GM18867 (cell line): ENCODE measurements around the gene LNP1.
"Not testable (repeated sequence)": the region's sequence is repeated elsewhere in the genome, so short reads cannot be mapped to it uniquely, and the experiment has no call there.

Source experiments
- ATAC-seq: cut with Tn5 transposase; IDR thresholded peaks from one replicate; pipeline ENCODE4 v1.9.1; 2021; ENCODE audit warnings: mild to moderate bottlenecking, moderate library complexity; ENCODE audit not compliant: unreplicated experiment

The LNP1 gene, protein sequence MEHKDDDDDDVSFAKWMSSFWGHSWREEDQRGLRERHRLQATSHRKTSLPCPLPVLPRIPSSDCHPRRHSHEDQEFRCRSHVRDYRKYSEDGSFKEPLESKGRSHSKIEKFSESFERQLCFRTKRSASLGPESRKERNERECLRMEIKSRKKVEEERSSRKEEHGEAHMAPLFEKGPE

DNA sequence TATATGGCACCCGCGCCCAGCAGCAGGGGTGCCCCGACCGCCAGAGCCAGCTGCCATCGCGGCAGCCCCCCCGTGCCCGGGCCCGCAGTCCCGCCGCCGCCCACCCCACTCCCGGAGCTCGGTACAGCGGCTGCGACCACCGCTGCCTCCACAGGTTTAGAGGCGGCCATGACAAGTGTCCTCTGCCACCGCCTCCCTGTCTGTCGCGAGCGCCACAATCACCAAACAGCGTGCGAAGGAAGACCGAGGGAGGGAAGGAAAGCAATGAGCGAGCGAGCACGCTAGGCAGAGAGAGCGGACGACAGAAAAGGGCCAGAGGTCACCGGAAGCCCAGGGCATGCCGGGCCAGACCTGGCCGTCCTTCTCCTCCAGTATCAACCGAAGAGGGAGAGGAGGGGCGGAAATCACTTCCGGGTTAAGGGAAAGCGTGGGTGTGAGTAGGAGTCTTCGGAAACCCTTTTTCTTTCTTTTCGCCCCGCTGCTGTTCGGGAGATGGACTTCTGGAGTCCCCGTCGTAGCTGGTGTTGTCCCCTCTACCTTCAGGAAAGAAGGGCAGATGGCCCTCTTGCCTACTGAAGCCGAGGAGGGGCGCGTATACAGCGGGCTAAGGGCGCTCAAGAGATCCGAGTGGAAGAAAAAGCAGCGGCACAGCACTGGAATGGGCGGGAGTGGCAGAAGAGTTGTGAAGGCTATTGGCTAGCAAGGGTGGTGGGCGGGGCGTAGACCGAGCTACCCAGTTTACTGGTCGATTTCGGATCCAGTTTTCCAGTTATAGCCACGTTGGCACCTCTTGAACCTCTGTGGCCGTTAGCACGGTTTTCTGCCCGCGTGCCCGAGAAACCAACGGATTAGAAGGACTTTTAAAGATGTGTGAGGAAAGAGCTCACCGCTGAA, at the start of gene LNP1, which contains the start of gene TOMM70:
LNP1 (plus strand) TSS at position 760 of the 894 bp plus-strand sequence. CDS start 28,191 bp downstream, outside the sequence.
TOMM70 (minus strand) TSS at position 310 of the 894 bp plus-strand sequence; CDS start at position 170, 140 bp downstream.
- ATAC-seq, result peak; percentile 91

DNA sequence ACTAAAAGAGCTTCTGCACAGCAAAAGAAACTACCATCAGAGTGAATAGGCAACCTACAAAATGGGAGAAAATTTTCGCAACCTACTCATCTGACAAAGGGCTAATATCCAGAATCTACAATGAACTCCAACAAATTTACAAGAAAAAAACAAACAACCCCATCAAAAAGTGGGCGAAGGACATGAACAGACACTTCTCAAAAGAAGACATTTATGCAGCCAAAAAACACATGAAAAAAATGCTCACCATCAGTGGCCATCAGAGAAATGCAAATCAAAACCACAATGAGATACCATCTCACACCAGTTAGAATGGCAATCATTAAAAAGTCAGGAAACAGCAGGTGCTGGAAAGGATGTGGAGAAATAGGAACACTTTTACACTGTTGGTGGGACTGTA, 49.6 kb upstream of the LNP1 start:
- ATAC-seq, result not testable (repeated sequence)

DNA sequence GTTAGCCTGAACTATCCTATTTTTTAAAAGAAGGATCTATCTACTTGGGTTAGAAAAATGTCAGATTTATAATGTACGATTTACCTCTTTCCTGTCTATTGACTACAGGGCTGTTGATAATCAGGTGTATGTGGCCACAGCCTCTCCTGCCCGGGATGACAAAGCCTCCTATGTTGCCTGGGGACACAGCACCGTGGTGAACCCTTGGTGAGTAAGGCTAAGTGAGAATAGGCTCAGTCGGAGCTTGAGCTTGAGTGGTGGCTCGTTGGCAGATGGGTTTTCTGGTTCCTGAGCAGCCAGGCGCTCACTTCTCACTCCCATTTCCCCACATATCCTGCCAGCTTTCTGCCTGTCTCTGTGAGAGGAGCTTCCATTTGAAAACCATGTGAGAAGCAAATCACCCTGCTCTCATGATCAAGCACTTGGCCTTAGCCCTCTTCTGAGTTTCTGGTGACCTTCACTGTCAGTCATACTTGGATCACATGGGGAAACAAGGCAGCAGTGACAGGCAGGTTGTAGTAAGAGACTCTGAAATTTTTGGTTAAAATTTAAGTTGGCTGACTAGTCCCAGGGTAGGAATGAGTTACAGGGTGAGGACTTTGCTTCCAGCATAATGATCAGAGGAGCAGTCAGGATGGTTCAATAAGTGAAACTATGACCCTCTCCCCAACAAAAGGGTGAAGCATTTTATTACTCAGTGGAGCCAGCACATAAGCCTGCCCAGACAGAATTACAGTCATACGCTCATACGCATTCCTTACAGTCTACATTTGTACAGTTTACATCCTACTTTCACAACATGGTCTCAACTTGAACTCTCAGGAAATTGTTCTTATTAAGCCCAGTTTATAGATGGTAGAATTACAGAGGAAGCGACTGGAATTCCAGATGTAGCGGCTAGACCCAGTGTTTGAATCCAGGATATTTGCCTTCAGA, 48.8 kb upstream of the LNP1 start:
- no peak for ATAC-seq

DNA sequence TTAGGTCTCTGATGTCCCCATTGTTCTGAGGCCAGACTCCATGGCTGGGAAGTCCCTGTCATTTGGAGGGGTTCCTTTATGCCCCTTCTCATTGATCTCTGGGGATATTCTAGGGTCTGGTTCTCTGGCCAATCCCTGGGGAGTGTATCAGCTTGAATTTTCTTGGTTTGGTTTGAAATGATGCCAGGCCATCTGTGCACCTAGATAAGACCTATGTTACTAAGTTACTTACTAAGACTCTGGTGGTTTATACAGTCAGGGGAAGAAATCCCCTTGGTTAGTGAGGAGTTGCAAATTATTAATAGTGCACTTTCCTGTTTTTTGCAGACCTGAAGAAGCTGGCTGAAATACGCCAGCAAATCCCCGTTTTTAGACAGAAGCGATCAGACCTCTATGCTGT, 46.5 kb upstream of the LNP1 start:
- ATAC-seq, result no peak

DNA sequence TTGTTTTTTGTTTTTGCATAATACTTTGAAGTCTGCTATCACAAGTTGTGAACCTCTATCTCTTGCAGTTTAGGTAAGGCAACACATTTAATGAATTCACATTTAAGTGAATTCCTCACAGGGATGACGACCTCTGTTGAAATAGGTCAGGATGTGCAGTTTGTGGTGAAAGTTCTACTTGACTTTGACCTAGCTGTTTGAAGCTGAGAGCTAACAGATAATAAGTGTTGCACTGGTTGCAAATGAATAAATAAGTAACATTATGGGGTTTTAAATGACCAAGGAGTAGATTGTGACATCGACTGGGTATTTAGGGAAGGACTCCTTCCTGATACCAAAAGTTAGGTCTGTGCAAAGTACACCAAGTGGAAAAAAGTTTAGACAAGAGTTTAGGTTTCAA, 42.9 kb upstream of the LNP1 start:
- no peak for ATAC-seq

DNA sequence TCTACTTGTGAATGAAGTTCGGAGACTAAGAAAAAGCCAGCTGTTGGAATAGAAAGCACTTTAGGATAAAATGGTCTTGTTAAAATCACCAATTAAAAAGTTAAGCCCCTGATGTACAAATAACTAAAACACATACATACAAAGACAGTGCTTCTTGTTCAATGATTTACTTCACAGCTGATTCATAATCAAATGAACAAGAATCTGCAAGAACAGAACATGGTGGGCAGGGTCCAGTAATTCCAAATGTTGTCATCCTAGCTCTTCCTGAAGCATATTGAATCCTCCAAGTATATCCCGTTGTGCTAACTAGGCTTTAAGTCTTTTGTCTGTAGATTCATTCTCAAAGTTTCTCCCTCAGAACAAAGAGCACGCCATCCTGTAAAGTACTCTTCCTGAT, 42.3 kb upstream of the LNP1 start:
- no peak for ATAC-seq

DNA sequence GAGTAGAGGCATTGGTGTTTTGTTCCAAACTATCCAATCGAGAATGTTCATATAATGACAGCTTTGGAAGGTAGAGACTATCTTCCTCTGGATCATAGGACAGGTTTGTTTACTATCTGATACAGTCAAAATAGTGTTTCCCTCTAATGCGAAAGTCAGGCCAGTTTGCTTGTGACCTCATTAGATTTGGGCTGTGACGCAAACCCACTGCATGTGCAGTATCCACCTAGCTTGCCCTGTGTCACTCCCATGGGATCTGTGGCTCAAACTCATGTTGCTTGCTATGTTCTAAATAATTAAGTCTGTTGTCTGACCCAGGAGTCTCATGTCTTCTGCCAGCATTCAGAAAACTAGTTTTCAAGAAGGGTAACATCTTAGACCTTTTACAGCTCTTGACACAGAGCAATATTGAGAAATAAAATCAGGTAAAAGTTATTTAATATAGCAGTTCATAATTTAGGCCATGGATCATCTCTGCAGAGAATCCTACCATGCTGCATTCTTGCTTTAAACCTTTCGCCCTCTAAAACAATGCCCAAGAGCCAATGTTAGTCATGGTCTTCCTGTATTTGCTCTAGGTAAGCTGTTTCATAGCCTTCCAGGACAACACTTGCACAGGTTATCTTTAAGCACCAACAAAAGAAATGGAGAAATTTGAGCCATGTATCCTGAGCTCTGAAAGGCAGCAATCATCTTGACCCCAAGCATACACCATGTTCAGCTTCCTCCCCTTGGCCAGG, 40.4 kb upstream of the LNP1 start:
- no peak for ATAC-seq

DNA sequence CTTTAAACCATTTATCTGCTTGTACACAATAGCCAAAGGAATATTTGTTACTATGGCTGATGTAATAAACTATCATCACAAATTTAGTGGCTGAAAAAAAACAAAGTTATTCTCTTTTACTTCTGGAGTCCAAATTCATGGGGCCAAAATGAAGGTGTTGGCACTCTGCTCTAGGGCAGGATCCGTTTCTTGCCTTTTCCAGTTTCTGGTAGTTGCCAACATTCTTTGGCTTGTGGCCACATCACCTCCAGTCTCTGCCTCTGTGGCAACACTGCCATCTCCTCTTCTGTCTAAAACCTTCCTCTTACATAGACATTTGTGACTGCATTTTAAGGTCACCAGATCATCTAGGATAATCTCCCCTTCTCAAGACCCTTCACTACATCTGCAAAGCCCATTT, 39.4 kb upstream of the LNP1 start:
- ATAC-seq, result no peak

DNA sequence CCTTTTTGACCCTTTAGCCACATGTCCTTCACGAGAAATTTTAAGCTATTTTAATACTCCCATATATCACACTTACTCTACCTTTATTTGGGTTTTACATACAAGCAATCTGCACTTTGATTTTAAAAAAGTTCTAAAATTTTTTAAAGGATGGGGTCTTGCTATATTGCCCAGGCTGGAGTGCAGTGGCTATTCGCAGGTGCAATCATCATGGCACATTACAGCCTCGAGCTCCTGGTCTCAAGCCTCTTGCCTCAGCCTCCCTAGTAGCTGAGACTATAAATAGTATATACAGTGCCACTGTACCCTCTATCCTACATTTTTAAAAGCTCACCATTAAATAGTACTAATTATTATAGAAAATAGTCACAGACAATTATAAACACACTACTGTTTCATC, 36.9 kb upstream of the LNP1 start:
- ATAC-seq, result no peak

DNA sequence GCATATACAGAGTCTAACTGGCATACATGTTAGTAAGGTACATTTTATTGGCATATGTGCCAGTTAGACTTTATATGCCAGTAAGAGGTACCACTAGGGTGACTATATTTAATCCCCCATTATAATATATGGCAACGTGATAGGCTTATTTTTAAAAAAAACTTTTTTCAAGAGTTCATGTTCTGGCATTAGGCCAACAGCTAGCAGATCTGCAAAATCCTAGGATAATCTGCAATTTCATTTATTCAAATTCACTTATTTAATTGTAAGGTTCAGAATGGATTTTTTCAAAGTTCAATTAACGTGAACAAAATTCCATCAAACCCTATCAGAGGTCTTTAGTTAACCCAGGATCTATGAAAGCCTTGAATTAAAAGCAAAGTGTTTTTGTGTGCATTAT, 34.9 kb upstream of the LNP1 start:
- no peak for ATAC-seq

DNA sequence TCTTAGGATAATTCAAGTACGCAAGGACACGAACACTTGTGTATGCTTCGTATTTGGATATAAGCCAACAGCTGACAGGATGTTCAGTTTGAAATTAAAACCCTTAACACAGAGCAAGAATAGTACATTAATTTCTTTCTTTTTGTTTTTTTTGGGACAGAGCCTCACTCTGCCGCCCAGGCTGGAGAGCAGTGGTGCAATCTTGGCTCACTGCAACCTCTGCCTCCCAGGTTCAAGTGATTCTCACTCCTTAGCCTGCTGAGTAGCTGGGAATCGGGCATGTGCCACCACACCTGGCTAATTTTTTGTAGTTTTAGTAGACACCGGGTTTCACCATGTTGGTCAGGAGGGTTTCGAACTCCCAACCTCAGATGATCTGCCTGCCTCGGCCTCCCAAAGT, 32.9 kb upstream of the LNP1 start:
- no peak for ATAC-seq

DNA sequence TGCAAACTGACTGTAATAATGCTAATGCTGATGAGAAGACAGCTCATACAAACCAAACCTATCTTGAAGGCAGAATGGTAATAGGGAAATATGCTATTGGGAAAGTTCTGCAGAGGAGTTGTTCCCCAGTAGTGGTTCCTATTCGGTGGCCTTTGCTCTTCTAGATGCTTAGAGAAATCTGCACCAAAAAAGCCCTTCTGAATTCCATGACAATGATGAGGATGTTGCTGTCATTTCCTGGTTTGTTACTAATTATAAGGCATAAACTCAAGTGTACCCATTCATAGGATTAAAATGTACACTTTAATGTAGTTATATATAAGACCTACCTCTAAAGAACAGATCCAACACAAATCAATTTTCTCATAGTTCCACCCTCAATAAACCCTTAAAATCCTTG, 30.6 kb upstream of the LNP1 start:
- ATAC-seq, result no peak

DNA sequence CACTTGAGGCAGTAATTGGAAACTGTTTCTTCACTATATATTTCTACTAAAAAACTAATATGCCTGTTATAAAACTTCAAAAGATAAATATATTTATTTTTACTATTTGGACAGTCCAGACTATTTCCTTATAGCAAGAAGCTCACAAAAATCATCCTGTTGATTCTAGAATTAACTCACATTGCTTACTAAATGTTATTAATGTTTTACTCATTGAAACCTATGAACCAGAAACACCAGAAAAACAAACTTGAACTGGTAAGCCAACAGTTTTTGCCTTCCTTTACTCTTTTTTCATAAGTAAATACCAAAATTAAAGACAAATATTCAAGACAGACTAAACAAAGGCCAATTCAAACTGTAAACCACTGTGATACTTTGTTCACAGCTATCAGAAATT, 26.8 kb upstream of the LNP1 start:
- no peak for ATAC-seq

DNA sequence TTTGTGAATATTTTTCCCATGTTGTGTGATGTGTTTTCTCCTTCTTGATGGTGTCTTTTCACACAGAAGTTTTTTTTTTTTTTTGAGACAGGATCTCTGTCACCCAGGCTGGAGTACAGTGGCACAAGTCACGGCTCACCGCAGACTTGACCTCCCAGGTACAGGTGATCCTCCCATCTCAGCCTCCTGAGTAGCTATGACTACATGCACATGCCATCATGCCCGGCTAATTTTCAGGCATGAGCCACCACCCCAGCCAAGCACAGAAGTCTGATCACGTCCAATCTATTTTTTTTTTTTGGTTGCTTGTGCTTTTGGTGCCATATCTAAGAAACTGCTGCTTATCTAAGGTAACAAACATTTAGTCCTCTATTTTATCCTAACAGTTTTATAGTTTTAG, 25.0 kb upstream of the LNP1 start:
- ATAC-seq, result no peak

DNA sequence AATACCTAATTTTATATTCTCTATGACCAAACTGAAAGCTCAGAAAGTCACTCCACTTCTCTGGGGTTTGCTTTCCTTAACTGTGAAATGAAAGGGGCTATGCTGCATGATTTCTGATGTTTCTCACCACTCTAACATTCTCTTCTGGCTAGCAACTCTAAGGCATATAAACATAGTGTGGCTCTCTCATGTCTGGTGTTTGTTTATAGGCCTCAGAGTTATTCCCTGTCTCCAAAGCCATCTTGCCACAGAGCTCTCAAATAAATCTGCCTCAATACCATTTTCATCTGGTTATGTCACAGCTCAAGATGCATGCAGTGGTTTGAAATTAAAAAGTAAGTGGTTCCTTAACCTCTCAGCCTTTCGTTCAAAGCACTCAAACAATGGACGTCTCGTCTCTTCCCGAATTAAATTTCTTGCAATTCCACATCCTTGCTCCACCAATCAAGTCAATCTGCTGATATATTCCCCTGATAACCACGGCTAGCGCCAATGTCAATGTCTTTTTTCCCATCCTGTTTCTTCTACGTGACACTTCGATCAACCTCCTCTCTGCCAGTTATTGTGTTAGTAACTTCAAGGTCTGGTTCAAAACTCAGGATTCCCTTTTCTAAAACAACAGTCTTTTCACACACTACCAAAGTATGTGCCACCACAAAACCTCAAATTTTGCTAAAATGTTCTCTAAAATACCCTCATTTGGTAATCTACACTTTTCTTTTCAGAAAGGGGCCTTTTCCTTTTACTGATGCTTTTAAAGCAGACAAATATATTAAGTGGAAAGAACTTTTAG, 16.4 kb upstream of the LNP1 start:
- ATAC-seq, result no peak

DNA sequence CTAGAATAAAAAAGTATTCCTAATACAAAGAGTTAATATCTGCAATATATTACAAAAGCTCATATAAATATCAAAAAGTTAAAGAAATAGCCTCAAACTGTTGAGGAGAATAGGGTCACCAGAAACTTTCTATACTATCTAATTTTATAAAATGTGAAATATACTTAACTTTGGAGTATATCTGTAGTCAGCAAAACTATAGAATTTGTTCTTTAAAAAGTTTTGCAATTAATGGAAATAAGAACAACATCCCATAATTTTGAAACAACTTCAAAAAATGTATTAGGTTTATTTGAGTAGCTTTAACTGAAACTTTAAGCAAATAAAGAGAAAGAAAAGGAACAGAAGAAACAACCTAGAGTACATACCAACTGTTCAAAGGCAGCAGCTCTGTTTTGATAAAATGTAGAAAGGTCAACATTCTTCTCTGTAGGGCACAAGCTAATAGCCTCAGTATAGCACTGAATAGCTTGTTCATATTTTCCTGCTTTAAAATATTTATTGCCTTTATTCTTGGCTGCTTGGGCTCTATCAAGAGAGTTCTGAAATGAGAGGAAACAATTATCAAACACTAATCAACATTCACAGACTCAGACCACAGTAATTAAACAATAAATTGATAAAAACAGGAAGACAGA, 14.8 kb upstream of the LNP1 start:
- no peak for ATAC-seq

DNA sequence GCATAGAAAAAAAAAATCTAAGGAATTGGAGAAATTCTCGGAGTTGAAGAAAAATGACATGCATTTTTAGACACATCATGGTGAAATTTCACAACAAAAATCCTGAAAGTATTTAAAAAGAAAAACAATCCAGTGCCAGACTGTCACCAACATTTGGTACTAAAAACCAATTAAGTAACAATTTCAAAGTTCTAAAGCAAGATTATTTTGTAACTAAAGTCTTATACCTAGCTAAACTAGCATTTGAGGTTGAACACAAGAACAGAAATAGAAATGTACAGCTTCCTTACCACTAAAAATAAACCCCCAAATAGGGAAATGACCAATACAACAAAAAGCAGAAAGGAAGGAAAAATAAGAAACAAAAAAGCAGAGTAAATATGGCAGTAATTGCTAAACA, 12.3 kb upstream of the LNP1 start:
- no peak for ATAC-seq

DNA sequence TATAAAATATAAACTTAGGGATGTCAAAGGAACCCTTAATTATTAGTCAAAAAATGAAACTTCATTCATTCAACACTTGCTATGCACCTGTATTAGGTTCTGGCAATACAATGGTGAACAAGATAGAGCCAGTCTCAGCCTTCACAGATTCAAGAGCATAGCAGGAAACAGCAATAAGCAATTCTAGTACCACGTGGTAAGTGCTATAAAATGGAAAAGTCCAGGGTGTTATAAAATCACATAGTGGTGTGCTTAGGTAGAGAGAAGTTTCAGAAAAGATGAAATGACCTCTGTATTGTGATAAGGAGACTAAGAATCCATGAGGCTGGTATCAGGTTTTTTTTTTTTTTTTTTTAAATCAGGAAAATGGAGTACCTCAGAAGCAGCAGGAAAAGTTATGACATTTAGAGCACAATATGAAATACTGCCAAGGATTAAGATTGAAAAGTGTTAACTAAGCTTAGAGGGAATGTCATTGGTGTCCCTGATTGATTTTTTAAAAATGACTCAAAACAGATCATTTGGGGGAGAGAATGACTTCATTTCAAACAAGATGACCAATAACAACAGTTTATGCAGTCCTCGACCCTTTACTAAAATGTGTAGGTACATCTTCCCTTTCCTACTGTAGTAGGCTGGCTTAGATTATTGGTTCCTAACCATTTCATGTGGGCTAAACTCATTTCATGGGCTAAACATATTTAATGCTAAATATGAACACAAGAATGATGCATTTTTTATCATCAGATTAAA, 5.5 kb upstream of the LNP1 start:
- ATAC-seq, result no peak

DNA sequence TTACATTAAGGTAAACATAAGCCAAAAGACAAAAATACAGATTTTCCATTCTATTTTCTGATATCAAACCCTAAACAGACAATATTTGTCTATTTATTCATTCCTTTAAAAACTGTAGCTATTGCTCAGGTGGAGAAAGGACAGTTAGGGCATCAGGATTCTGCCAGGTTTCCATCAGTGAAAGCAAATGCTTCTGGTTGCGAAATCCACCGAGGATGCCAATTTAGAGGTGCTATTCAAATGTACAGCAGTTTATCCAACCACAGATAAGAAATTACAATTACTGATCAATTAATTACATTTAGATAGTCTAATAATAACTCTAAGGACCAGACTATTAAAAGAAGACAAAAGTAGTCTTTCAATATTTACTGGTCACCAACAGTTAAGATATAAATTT, 4.4 kb upstream of the LNP1 start:
- no peak for ATAC-seq
